ENCODE data around the gene GFM1. TPM values are rescaled to one million over a fixed set of nuclear protein-coding genes. Genes with fewer than 3 reads are reported as not detected.

GFM1 gene
- total RNA-seq, 1 experiment from 2014 or later: 53.0 TPM

DNA sequence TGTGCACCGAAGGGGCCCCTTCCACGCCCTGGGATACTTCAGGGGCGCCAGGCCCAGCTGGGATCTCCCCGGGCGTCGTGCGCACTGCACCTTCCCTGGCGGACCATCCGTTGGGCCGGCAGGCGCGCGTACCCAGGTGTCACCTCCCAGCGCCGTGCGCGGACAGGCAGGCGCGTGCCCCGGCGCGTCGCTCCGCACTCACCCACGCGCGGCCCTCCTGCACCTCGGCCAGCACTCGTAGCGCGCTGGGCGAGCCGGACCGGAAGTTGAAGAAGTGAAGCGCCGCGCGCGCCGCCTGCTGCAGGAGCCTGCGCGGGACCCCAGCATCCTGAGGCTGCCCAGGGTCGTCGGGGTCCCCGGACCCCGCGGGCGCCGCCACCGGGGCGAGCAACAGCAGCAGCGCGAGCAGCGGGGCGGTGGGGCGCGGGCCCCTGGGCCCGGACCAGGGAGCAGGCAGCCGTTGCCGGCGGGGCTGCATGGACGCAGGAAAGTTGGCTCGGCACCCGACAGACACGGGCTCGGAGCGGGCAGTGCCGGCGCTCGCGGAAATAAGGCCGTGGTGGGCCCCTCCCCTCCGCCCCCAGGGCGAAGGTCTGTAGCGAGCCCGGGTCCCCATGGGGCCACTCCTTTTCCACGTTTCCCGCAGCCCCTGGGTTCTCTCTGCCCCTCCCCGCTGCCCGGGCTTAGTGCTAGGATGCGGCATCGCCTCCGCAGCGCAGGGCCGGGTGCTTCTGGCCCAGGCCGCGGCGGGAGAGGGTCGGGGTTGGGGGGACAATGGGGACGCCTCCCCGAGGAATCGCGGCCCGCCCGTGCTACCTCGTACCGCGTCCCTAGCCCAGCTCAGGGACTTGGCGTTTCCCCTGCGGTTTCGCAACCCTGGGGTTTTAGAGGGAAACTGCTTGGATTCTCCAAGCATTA is 87.9 kb downstream of the GFM1 start, which contains the start of gene RARRES1:
RARRES1 (minus strand) TSS at position 520 of the 918 bp plus-strand sequence; CDS start at position 478, 42 bp downstream.
- TF ChIP-seq, protein P1, sequence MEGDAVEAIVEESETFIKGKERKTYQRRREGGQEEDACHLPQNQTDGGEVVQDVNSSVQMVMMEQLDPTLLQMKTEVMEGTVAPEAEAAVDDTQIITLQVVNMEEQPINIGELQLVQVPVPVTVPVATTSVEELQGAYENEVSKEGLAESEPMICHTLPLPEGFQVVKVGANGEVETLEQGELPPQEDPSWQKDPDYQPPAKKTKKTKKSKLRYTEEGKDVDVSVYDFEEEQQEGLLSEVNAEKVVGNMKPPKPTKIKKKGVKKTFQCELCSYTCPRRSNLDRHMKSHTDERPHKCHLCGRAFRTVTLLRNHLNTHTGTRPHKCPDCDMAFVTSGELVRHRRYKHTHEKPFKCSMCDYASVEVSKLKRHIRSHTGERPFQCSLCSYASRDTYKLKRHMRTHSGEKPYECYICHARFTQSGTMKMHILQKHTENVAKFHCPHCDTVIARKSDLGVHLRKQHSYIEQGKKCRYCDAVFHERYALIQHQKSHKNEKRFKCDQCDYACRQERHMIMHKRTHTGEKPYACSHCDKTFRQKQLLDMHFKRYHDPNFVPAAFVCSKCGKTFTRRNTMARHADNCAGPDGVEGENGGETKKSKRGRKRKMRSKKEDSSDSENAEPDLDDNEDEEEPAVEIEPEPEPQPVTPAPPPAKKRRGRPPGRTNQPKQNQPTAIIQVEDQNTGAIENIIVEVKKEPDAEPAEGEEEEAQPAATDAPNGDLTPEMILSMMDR (conservative IDR thresholded peaks at IDR 0.05; ENCODE audit: low read depth, low read length): no peak; the same call in 1 of the 2 replicates
- no peak for TF ChIP-seq EZH2 (IDR thresholded peaks at IDR 0.05; ENCODE audit: borderline replicate concordance, low read depth, low read length, poor library complexity, severe bottlenecking)
- CTCF ChIA-PET: no interaction called here
- DNase-seq (ENCODE audit: low spot score): peak; percentile 40
- H3K27ac ChIP-seq (ENCODE audit: low read depth, low read length, poor library complexity, severe bottlenecking): no peak within 1 kb of the TSS
- BruUV-seq (replicated peaks): no TSS peak
- no peaks in the 10 kb centered on the region for H3K4me1 ChIP-seq (ENCODE audit: insufficient read depth, low read length, poor library complexity, severe bottlenecking)
- H3K9me3 ChIP-seq (ENCODE audit: low read depth, low read length, poor library complexity, severe bottlenecking): no peaks in the 10 kb centered on the region
- H3K27me3 ChIP-seq (replicated peaks; ENCODE audit: insufficient read depth, low read depth, low read length, poor library complexity): no peaks in the 10 kb centered on the region
- intact Hi-C loops (cut with micrococcal nuclease; ENCODE audit: unreplicated experiment): no loop called here
- POLR2A ChIA-PET (ENCODE audit: low non-redundant PET): no interaction called here
- H3K4me3 ChIP-seq (ENCODE audit: low read depth, low read length, poor library complexity, severe bottlenecking): peak within 1 kb of the TSS; percentile 51
- no peaks in the 10 kb centered on the region for H3K36me3 ChIP-seq (ENCODE audit: insufficient read depth, low read length, poor library complexity, severe bottlenecking)

DNA sequence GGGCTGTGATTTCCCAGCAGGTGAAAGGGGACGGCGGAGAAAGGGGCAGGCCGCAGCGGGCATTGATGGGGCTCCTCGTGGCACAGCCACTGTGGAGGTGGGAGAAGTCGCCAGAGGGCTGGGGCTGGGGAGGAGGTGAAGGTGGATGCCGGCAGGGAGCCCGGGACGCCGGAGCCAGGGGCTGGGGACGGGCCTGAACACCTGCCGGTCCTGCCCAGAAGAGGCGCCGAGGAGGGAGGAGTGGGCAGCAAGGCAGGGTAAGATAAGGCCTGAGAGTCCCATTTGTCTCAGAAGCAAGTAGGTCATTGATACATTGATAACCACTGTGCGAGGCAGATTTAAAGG is 88.5 kb downstream of the GFM1 start:
- Histone ChIP-seq H3K27me3 (replicated peaks; ENCODE audit: insufficient read depth, low read depth, low read length, poor library complexity) (no peaks in the 10 kb centered on the region), H3K4me3 (ENCODE audit: low read depth, low read length, poor library complexity, severe bottlenecking) (peak overlapping the region; percentile 51), H3K36me3 (ENCODE audit: insufficient read depth, low read length, poor library complexity, severe bottlenecking) (no peaks in the 10 kb centered on the region), H3K4me1 (ENCODE audit: insufficient read depth, low read length, poor library complexity, severe bottlenecking) (no peaks in the 10 kb centered on the region), H3K9me3 (ENCODE audit: low read depth, low read length, poor library complexity, severe bottlenecking) (no peaks in the 10 kb centered on the region), H3K27ac (ENCODE audit: low read depth, low read length, poor library complexity, severe bottlenecking) (no peak overlapping the region)
- TF ChIP-seq, protein P1 (conservative IDR thresholded peaks at IDR 0.05; ENCODE audit: low read depth, low read length): no peak
- no peak for TF ChIP-seq EZH2 (IDR thresholded peaks at IDR 0.05; ENCODE audit: borderline replicate concordance, low read depth, low read length, poor library complexity, severe bottlenecking)
- no peak for DNase-seq (ENCODE audit: low spot score)
- intact Hi-C loops (cut with micrococcal nuclease; ENCODE audit: unreplicated experiment): no loop called here
- ChIA-PET CTCF (no interaction called here), POLR2A (ENCODE audit: low non-redundant PET) (no interaction called here)
- no TSS peak for BruUV-seq (replicated peaks)

GRCh38 chr3:158733656-158734055 is 89.3 kb downstream of the GFM1 start:
- CTCF ChIA-PET: no interaction called here
- intact Hi-C loops (cut with micrococcal nuclease; ENCODE audit: unreplicated experiment): no loop called here
- H3K27ac ChIP-seq (ENCODE audit: low read depth, low read length, poor library complexity, severe bottlenecking): no peak overlapping the region
- no peaks in the 10 kb centered on the region for H3K27me3 ChIP-seq (replicated peaks; ENCODE audit: insufficient read depth, low read depth, low read length, poor library complexity)
- TF ChIP-seq, protein P1 (conservative IDR thresholded peaks at IDR 0.05; ENCODE audit: low read depth, low read length): no peak
- TF ChIP-seq EZH2 (IDR thresholded peaks at IDR 0.05; ENCODE audit: borderline replicate concordance, low read depth, low read length, poor library complexity, severe bottlenecking): no peak
- BruUV-seq (replicated peaks): no TSS peak
- H3K4me3 ChIP-seq (ENCODE audit: low read depth, low read length, poor library complexity, severe bottlenecking): no peak overlapping the region
- no peaks in the 10 kb centered on the region for H3K36me3 ChIP-seq (ENCODE audit: insufficient read depth, low read length, poor library complexity, severe bottlenecking)
- H3K4me1 ChIP-seq (ENCODE audit: insufficient read depth, low read length, poor library complexity, severe bottlenecking): peaks cover 5% of the 10 kb centered on the region
- no peak for DNase-seq (ENCODE audit: low spot score)
- POLR2A ChIA-PET (ENCODE audit: low non-redundant PET): no interaction called here
- H3K9me3 ChIP-seq (ENCODE audit: low read depth, low read length, poor library complexity, severe bottlenecking): no peaks in the 10 kb centered on the region
